ENCODE measurements around the gene SYT8.

DNA sequence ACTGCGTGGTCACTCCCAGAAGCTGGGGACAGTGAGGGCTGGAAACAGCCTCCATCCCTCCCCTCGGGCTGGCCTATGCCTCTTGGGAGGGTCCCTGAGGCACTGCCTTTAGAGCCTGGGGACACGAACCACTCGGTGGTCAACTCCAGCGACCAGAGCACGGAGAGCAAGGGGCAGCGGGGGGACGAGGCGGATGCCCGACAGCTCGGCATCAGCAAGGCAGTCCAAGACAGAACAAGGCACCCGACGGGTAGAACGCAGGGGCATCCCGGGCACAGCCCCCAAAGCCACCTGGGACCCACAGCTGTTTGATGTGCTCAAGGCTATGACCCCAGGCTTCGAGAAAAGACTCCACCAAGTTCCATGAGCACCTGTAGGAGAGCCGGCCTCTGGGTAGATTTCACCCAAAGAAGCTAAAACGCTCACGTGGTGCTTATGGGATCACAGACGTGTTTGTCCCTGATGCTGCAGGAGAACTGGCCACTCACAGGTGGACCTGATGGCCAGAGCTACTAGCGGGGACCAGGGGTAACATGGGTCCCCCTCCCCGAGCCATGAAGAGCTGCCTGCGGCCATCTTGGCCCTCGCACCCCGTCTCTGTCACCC lies 17.6 kb downstream of the SYT8 start:
- no peak for TF ChIP-seq ELF4 (IDR thresholded peaks at IDR 0.05)
- no peak for TF ChIP-seq FOXK2 (IDR thresholded peaks at IDR 0.05)
